Left cardiac atrium (tissue), 4 donors: ENCODE results near the gene PCBP3. TPM values are rescaled to one million over a fixed set of nuclear protein-coding genes. Genes with fewer than 3 reads are reported as not detected.
"Not testable (repeated sequence)": the region's sequence is repeated elsewhere in the genome, so short reads cannot be mapped to it uniquely, and the experiment has no call there.

Source experiments
- ATAC-seq, 2 donors: fragments of 200-7000 bp; cut with Tn5 transposase; one replicate each; pipeline ENCODE4 v1.9.1; 2020; ENCODE audit warnings: mild to moderate bottlenecking in 2 of 2, moderate library complexity in 2 of 2
- DNase-seq: peaks from one replicate; pipeline ENCODE4 v3.0.0-alpha.2; 2020
- intact Hi-C, 2 donors: fragments of 100-400 bp; cut with DNase I; formaldehyde crosslinking; loops; one replicate each; pipeline versions ENCODE4 v1.14.1 to v1.15.1; 2022 to 2023
- total RNA-seq, 2 donors: library from RNA; stranded (reverse); fragmentation: NEBNext Ultra II Directional; extraction: Animal tissue kit (Norgen Biotek cat#: 25700); gene quantifications; one replicate each; pipeline ENCODE4 v1.2.1, GENCODE V29; 2021
- donor health status: DM: no; HTN: yes; CAD: no.
- donor health status: DM: no; HTN: yes; CAD: no; lungs with severe emphysema.
- donor health status: DM: yes; HTN: yes; CAD: no.
- donor health status: Dilated cardiomyopathy.

PCBP3 gene
- total RNA-seq, 2 donors from 2014 or later, result 5.8 to 5.9 TPM

GRCh38 chr21:45609616-45610015, 33.9 kb upstream of the PCBP3 start:
- DNase-seq, ATAC-seq: not testable (repeated sequence)
- intact Hi-C loops, result loop anchor here in 1 of 2 donors (10.0 kb wide), 1 partner anchor 55 kb away; no protein-coding TSS in a partner anchor

GRCh38 chr21:45611296-45611695, 32.2 kb upstream of the PCBP3 start:
- no peak for ATAC-seq
- no peak for DNase-seq
- intact Hi-C loops, result no loop called here

- intact Hi-C loops, result no loop called here
- DNase-seq (no peak), ATAC-seq (no peak)
These were observed 31.4 kb upstream of the PCBP3 start for GRCh38 chr21:45611939-45612664.

- intact Hi-C loops, ATAC-seq, DNase-seq: not testable (repeated sequence)
These were observed 30.9 kb upstream of the PCBP3 start for GRCh38 chr21:45612665-45613019.

GRCh38 chr21:45613396-45613795, 30.1 kb upstream of the PCBP3 start:
- DNase-seq (no peak), ATAC-seq (no peak)
- intact Hi-C loops, result no loop called here

- DNase-seq (no peak), ATAC-seq (no peak)
- intact Hi-C loops, result no loop called here
These were observed 29.6 kb upstream of the PCBP3 start for GRCh38 chr21:45613881-45614280.

GRCh38 chr21:45615145-45615711, 28.3 kb upstream of the PCBP3 start:
- intact Hi-C loops, result no loop called here
- ATAC-seq, result no peak
- no peak for DNase-seq

GRCh38 chr21:45617021-45617921, 26.3 kb upstream of the PCBP3 start:
- intact Hi-C loops, result no loop called here
- DNase-seq, result no peak
- no peak for ATAC-seq

GRCh38 chr21:45618287-45618686, 25.2 kb upstream of the PCBP3 start:
- intact Hi-C loops, result no loop called here
- no peak for ATAC-seq
- DNase-seq, result no peak

GRCh38 chr21:45618846-45619485, 24.6 kb upstream of the PCBP3 start:
- DNase-seq (no peak), ATAC-seq (no peak)
- intact Hi-C loops, result no loop called here

- no peak for DNase-seq
- ATAC-seq, result no peak
- intact Hi-C loops, result no loop called here
These were observed 23.2 kb upstream of the PCBP3 start for GRCh38 chr21:45620201-45620923.

- DNase-seq, ATAC-seq, intact Hi-C loops: not testable (repeated sequence)
These were observed 21.8 kb upstream of the PCBP3 start for GRCh38 chr21:45621435-45622331.

GRCh38 chr21:45622416-45623097, 21.0 kb upstream of the PCBP3 start:
- ATAC-seq (no peak), DNase-seq (no peak)

GRCh38 chr21:45623436-45623835, 20.1 kb upstream of the PCBP3 start:
- ATAC-seq, result no peak
- intact Hi-C loops, result no loop called here
- no peak for DNase-seq

More at GRCh38 chr21:45622416-45623097, 21.0 kb upstream of the PCBP3 start:
- intact Hi-C loops, result no loop called here

GRCh38 chr21:45626127-45626526, 17.4 kb upstream of the PCBP3 start:
- ATAC-seq, DNase-seq, intact Hi-C loops: not testable (repeated sequence)

GRCh38 chr21:45629046-45629981, 14.2 kb upstream of the PCBP3 start:
- DNase-seq (no peak), ATAC-seq (no peak)
- intact Hi-C loops, result no loop called here
